GM12872 (cell line): ENCODE results near the gene ART5.

Source experiments
- TF ChIP-seq, protein P1 (sequence below): IDR thresholded peaks from 3 replicates; pipeline ENCODE4 v1.5.1; 2011; ENCODE audit warnings: low read depth, mild to moderate bottlenecking, low read length, moderate library complexity; ENCODE audit not compliant: insufficient read depth

Gene ART5

GRCh38 chr11:3645552-3645951 lies 3.8 kb upstream of the ART5 start:
- TF ChIP-seq, protein P1, sequence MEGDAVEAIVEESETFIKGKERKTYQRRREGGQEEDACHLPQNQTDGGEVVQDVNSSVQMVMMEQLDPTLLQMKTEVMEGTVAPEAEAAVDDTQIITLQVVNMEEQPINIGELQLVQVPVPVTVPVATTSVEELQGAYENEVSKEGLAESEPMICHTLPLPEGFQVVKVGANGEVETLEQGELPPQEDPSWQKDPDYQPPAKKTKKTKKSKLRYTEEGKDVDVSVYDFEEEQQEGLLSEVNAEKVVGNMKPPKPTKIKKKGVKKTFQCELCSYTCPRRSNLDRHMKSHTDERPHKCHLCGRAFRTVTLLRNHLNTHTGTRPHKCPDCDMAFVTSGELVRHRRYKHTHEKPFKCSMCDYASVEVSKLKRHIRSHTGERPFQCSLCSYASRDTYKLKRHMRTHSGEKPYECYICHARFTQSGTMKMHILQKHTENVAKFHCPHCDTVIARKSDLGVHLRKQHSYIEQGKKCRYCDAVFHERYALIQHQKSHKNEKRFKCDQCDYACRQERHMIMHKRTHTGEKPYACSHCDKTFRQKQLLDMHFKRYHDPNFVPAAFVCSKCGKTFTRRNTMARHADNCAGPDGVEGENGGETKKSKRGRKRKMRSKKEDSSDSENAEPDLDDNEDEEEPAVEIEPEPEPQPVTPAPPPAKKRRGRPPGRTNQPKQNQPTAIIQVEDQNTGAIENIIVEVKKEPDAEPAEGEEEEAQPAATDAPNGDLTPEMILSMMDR = no peak

DNA sequence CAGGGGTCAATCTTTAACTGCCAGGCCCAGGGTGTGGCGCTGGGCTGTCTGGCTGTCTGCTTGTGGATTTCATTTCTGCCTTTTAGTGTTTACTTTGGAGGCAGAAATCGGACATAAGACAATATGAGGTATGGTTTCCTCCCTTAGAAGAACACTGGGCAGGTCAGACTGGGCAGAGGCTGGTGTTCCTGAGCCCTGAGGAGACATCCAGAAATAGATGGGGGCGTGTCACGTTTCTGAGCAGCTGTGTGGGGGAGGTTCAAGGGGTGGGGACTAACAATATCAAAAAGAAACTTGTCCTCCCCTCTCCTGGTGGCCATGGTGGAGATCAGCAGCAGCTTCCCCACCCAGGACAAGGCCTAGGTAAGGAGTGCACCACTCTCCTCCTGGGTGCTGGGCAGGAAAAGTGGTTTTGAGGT lies 3.0 kb upstream of the ART5 start, which contains the start of gene ART1:
ART1 (plus strand) TSS at position 312 of the 419 bp plus-strand sequence. CDS start 14,086 bp downstream, outside the sequence.
- TF ChIP-seq, protein P1 = 0 out of 3 replicates have a peak, but pooled peaks have one; percentile 4

GRCh38 chr11:3642071-3642951 lies 519 bp upstream of the ART5 start:
- TF ChIP-seq, protein P1 = no peak

DNA sequence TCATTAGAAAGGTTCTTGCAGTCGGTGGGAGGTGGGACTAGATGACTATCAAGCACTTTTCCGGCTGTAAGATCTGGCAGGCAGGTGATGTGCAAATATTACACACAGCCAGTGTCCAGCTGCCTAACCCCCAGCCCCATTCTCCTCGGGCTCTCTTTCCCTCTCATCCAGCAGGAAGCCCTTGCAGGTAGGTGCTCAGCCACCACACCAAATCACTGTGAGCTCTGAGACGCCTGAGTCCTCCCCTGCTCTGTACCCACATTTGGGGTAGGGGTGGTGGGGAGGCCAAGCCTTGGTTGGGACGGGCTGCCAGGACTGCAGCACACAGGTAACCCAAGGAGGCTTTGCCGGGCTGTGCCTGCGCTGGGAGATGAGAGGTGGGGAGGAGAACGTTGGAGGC lies 601 bp downstream of the ART5 start:
- TF ChIP-seq, protein P1 = no peak

DNA sequence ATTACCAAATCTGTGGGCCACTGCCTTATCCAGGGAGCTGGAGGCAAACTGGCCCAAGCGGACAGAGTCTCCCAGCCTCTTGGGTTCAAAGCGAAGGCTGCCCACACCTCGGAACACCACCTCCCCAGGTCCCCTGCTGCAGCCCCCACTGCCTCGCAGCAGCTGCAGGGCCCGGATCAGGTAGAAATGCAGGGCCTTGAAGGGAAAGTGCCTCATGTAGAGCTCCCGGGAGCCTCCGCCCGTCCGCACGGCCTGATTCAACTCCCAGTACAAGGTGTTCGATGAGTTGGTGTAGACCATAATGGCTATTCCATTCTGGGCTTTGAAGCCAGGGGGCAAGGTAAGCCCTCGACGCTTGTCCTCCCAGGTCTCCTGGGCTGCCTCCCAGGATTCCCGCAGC lies 2.0 kb downstream of the ART5 start:
- TF ChIP-seq, protein P1 = no peak

DNA sequence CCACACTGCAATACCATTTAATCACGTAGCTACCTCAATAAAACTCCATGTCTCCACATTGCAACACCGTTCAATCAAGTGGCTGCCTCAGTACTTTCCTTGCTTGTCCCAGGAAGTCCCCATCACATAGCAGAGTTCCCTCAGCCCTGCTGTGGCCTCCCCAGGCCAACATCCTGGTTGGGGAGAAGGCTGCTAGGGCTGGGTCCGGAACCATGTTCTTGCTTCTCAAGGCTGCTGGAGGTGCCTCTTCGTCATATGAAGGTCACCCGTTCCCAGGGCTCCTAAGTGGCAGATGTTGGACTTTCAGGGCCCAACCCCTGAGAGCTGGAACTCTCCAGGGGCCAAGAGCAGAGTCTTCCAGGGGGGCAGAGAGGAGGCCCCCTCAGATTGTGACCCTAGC lies 3.3 kb downstream of the ART5 start:
- TF ChIP-seq, protein P1 = no peak

- TF ChIP-seq, protein P1 = no peak
These were observed 4.6 kb downstream of the ART5 start for GRCh38 chr11:3637201-3637600.
